A673 (cell line): ENCODE data around the gene CDK5RAP1. TPM values are rescaled to one million over a fixed set of nuclear protein-coding genes. Genes with fewer than 3 reads are reported as not detected.

Experiments
- BruUV-seq: library from RNA; stranded (reverse); fragments of 400-500 nt; replicated peaks from 2 replicates; lab custom pipeline; 2021; lab: Mats Ljungman, UMichigan
- CTCF ChIA-PET: fragments of 300-600 bp; sonication (Branson Sonifier 250); formaldehyde crosslinking; loops from one replicate; lab custom pipeline; 2022; ENCODE audit warnings: antibody characterized with exemption; lab: Charles Lee
- POLR2A ChIA-PET: fragments of 300-600 bp; sonication (Branson Sonifier 250); formaldehyde crosslinking; loops from one replicate; lab custom pipeline; 2022; ENCODE audit warnings: antibody characterized with exemption; ENCODE audit not compliant: low non-redundant PET; lab: Charles Lee
- DNase-seq: peaks from one replicate; pipeline ENCODE4 v3.0.0-alpha.2; 2015; ENCODE audit warnings: low spot score
- H3K27ac ChIP-seq: fragments of 200-600 bp; sonication (generic); 2 replicates; pipeline ENCODE4 v1.5.1; 2016; ENCODE audit warnings: mixed run types, low read depth, mild to moderate bottlenecking, mixed read lengths, antibody characterized with exemption, low read length; ENCODE audit not compliant: poor library complexity, severe bottlenecking
- H3K27me3 ChIP-seq: fragments of 200-600 bp; sonication (generic); replicated peaks from 2 replicates; pipeline ENCODE4 v1.6.1; 2017; ENCODE audit warnings: mixed run types, low read depth, mild to moderate bottlenecking, mixed read lengths, antibody characterized with exemption, low read length; ENCODE audit not compliant: insufficient read depth, poor library complexity
- H3K36me3 ChIP-seq: fragments of 200-600 bp; sonication (generic); 2 replicates; pipeline ENCODE4 v1.6.1; 2016; ENCODE audit warnings: mixed run types, mild to moderate bottlenecking, mixed read lengths, antibody characterized with exemption, low read length; ENCODE audit not compliant: insufficient read depth, poor library complexity, severe bottlenecking
- H3K4me1 ChIP-seq: fragments of 200-600 bp; sonication (generic); 2 replicates; pipeline ENCODE4 v1.6.1; 2017; ENCODE audit warnings: mixed run types, mild to moderate bottlenecking, mixed read lengths, antibody characterized with exemption, low read length; ENCODE audit not compliant: insufficient read depth, poor library complexity, severe bottlenecking
- H3K4me3 ChIP-seq: fragments of 200-600 bp; sonication (generic); 2 replicates; pipeline ENCODE4 v1.5.1; 2016; ENCODE audit warnings: low read depth, mixed run types, mild to moderate bottlenecking, mixed read lengths, low read length; ENCODE audit not compliant: poor library complexity, severe bottlenecking
- H3K9me3 ChIP-seq: fragments of 200-600 bp; sonication (generic); 2 replicates; pipeline ENCODE4 v1.6.1; 2016; ENCODE audit warnings: mixed run types, low read depth, mild to moderate bottlenecking, mixed read lengths, antibody characterized with exemption, low read length; ENCODE audit not compliant: poor library complexity, severe bottlenecking
- CTCF ChIP-seq: fragments of 300-800, 200-600 bp; sonication (generic); conservative IDR thresholded peaks from 2 replicates; pipeline ENCODE4 v1.5.1; 2017; ENCODE audit warnings: low read depth, mild to moderate bottlenecking, antibody characterized with exemption, low read length, moderate library complexity, mixed read lengths
- EZH2 ChIP-seq: fragments of 200-600 bp; sonication (generic); IDR thresholded peaks from 2 replicates; pipeline ENCODE4 v1.6.1; 2017; ENCODE audit warnings: borderline replicate concordance, low read depth, mild to moderate bottlenecking, mixed read lengths, antibody characterized with exemption, low read length; ENCODE audit not compliant: poor library complexity, severe bottlenecking
- intact Hi-C: fragments of 100-400 bp; cut with micrococcal nuclease; formaldehyde crosslinking; loops from one replicate; pipeline ENCODE4 v1.10.0; 2022; ENCODE audit not compliant: unreplicated experiment
- total RNA-seq: library from RNA; stranded (reverse); gene quantifications from 2 replicates; pipeline ENCODE4 v1.2.3, GENCODE V29; 2021

The CDK5RAP1 gene
- total RNA-seq, 1 experiment from 2014 or later = 52.7 TPM

- DNase-seq = no peak
- ChIA-PET CTCF (no interaction called here), POLR2A (no interaction called here)
- BruUV-seq = no TSS peak
- H3K9me3 ChIP-seq = no peaks in the 10 kb centered on the region
- no peak overlapping the region for H3K4me3 ChIP-seq
- intact Hi-C loops = no loop called here
- no peaks in the 10 kb centered on the region for H3K27me3 ChIP-seq
- TF ChIP-seq CTCF (no peak), EZH2 (no peak)
- no peaks in the 10 kb centered on the region for H3K36me3 ChIP-seq
- no peaks in the 10 kb centered on the region for H3K4me1 ChIP-seq
- no peak overlapping the region for H3K27ac ChIP-seq
These were observed 90.9 kb downstream of the CDK5RAP1 start for GRCh38 chr20:33310327-33310899.

- no peaks in the 10 kb centered on the region for H3K9me3 ChIP-seq
- no peak for DNase-seq
- BruUV-seq = no TSS peak
- TF ChIP-seq EZH2 (no peak), CTCF (no peak)
- ChIA-PET CTCF (no interaction called here), POLR2A (no interaction called here)
- no peaks in the 10 kb centered on the region for H3K36me3 ChIP-seq
- H3K4me1 ChIP-seq = no peaks in the 10 kb centered on the region
- H3K27me3 ChIP-seq = no peaks in the 10 kb centered on the region
- no peak overlapping the region for H3K4me3 ChIP-seq
- intact Hi-C loops = no loop called here
- H3K27ac ChIP-seq = no peak overlapping the region
These were observed 91.7 kb downstream of the CDK5RAP1 start for GRCh38 chr20:33309631-33310030.

Other genes with a start within 250 kb of the CDK5RAP1 start
- not detected in 2 replicates for gene BPIFA2, start 233.4 kb downstream of the CDK5RAP1 start, total RNA-seq
- not detected in 2 replicates for gene BPIFA3, start 184.2 kb downstream of the CDK5RAP1 start, total RNA-seq
- gene BPIFA1, start 165.5 kb downstream of the CDK5RAP1 start, total RNA-seq = not detected in 2 replicates
- gene BPIFB1, start 118.3 kb downstream of the CDK5RAP1 start, total RNA-seq = not detected in 2 replicates
- gene SNTA1, start 42.2 kb upstream of the CDK5RAP1 start, total RNA-seq = 4.4 and 7.5 TPM in 2 replicates
- gene CBFA2T2, start 88.6 kb upstream of the CDK5RAP1 start, total RNA-seq = 13.1 and 15.2 TPM in 2 replicates